ES-I3 (cell line): ENCODE results near the gene C10orf90.
A peak's percentile ranks its signal among the peaks of the same experiment; 100 is the strongest.
"Not testable (repeated sequence)": the region's sequence is repeated elsewhere in the genome, so short reads cannot be mapped to it uniquely, and the experiment has no call there.

Experiments
- H3K36me3 ChIP-seq: 2 replicates; pipeline ENCODE4 v1.6.1; 2013; ENCODE audit warnings: mild to moderate bottlenecking, low read length, control low read depth, moderate library complexity; ENCODE audit not compliant: insufficient read depth
- H3K4me1 ChIP-seq: 2 replicates; pipeline ENCODE4 v1.6.1; 2013; ENCODE audit warnings: mild to moderate bottlenecking, control low read depth, low read length; ENCODE audit not compliant: insufficient read depth
- H3K9ac ChIP-seq: 2 replicates; pipeline ENCODE4 v1.6.1; 2013; ENCODE audit warnings: low read depth, mild to moderate bottlenecking, low read length, moderate library complexity
- H3K9me3 ChIP-seq: 2 replicates; pipeline ENCODE4 v1.6.1; 2013; ENCODE audit warnings: mild to moderate bottlenecking, low read length, moderate library complexity; ENCODE audit not compliant: control insufficient read depth, insufficient read depth

C10orf90 gene

DNA sequence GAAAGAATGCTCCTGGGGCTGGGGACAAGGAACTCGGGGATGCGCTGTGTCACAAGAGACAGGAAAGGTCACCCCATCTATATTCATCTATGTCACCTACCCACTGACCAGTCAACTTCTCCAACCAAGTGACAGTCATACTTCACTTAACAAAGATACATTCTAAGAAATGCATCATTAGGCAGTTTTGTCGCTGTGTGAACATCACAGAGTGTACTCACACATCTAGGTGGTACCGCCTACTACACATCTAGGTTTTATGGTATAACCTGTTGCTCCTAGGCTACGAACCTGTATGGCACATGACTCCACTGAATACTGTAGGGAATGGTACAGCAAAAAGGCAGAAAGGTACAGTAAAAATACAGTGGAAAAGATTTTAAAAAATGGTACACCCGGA lies 278.4 kb downstream of the C10orf90 start:
- Histone ChIP-seq H3K9ac (no peak overlapping the region), H3K4me1 (peaks cover 8% of the 10 kb centered on the region; the same call in 1 of the 2 replicates), H3K9me3 (no peaks in the 10 kb centered on the region), H3K36me3 (no peaks in the 10 kb centered on the region)

DNA sequence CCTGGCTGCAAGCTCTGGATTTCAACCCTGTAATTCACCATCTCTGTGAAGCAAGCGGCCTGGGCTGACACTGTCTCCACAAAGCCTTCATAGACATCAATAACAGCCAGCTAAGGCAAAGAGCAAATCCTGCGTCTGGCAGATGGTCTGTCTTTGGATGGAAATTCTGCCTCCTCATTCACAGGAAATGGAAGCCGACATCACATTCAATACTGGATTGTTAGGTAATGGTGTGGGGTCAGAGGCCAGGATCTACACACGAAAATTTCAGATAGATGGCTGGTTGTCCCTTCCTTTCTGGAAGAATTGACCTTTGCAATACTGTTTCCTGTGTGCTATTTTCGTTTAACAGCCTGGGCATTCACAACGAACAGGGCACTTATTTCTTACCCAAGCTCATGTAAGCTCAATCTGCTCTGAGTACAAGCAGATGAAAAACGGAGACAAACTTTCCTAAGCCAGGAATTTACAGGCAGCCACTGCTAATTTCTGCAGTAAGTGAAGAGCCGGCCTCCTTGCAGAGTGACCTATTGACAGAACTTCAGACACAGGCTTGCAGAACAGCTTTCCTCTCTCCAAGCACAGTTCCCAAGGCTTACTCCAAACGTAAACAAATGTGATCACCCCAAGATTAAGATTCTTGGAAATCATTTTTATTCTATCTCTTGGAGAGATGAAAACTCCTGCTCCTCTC lies 279.2 kb downstream of the C10orf90 start:
- H3K4me1 ChIP-seq: peaks cover 8% of the 10 kb centered on the region; the same call in 1 of the 2 replicates
- no peak overlapping the region for H3K9ac ChIP-seq
- no peaks in the 10 kb centered on the region for H3K9me3 ChIP-seq
- no peaks in the 10 kb centered on the region for H3K36me3 ChIP-seq

DNA sequence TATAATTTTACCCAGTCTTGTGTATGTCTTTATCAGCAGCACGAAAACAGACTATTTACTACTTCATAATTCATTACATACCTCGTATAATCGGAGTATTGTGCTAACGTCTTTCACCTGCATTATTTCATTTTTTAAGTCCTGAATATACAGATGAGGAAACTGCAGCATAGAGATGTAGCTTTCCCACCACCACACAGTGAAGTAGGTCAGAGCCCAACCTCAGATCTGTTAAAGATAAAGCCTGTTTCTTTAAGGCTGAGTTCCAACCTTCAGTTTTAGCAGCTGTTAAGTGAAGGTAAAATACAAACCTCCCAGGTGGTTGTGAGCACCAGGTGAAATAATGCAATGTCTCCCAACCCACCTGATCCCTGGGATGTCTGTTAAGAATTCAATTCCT lies 280.2 kb downstream of the C10orf90 start:
- Histone ChIP-seq H3K4me1 (peaks cover 8% of the 10 kb centered on the region; the same call in 1 of the 2 replicates), H3K9ac (no peak overlapping the region), H3K36me3 (no peaks in the 10 kb centered on the region), H3K9me3 (no peaks in the 10 kb centered on the region)

DNA sequence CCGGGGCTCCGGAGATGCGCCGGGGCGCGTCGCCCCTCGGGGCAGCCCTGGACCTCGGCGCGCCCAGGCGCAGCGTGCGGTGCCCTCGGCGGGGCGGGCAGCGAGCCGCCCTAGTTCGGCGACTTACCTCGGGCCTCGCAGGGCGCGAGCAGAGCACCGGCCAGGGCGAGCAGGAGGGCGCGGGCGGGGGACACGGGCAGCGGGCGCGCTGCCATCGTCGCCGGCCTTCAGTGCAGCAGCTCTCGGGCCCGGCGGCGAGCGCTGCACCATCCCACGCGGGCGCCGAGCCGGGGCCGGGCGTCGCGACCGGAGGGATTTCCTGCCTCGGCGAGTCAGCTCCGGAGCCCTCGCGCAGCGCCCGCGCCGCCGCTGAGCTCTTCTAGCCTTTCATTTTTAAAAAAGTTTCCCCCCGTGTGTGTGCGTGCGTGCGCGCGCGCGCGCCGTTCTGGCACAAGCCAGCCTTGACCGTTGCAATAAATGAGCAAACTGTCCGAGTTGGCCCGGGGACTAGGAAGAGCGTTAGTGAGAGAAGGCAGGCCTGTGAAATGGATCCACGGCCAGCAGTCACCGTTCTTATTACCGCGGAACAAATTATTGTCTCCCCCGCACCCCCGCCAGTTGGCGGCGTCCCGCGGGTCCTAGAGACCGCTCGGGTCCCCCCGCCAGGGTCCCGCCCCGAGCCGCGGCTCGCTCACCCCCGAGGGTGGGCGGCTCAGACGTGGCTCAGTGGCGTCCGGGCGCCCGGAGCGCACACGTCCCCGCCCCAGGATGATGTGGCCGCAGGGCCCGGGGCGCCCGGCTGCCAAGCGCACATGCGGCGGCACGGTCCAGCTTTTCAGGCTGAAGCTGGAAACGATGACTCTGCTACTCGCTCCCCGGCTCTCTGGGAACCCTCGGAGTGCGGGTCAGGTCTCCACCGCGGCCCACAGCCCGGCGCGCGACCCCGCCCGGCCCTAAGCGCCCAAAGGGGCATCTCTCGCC lies 282.3 kb downstream of the C10orf90 start, which contains the start of gene ADAM12:
Gene ADAM12, minus strand, starts transcription at position 547 of the 981 bp plus-strand sequence. Its CDS starts 332 bp downstream, at position 215.
- Histone ChIP-seq H3K9ac (peak within 1 kb of the TSS; percentile 82), H3K9me3 (no peaks in the 10 kb centered on the region), H3K4me1 (peaks cover 8% of the 10 kb centered on the region; the same call in 1 of the 2 replicates), H3K36me3 (no peaks in the 10 kb centered on the region)

DNA sequence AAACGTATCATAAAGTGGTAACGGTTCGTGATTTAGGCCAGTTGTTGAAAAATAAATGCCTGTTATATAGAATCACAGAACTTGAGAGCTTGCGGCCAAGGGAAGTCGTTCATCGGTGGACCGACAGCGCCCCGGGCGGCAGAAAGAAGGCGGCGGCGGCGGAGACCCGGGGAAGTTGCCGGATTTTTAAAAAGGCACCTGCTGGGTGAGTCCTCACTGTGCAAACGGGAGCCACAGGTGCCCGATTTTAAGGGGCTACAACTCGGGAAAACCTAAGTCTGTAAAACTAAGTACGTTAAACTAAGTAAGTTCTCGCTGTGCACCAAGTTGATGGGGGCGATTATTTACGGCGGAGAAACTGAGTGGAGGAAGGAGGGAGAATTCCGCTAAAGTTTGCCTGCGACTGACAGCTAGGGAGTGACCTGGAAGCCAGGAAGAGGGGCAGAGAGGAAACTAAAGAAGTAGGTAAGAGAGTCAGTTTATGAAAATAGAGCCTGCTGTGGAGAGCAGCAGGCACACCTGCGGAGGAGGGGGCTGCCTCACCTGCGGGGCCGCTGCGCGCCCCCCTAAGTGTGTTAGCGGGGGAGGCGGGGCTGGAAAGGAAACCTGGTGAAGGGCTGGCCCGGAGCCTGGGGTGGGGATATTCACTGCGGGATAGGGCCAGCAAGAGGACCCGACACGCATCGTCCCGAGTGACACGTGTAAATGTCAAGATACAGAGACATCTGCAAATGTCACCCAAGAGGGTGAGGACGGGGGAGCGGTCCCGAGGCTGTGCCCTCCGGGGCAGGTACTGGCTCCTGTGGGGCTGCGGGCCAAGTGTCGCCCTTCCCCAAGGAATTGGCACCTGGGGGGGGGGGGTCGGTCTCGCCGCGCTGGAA lies 283.2 kb downstream of the C10orf90 start:
- peaks cover 8% of the 10 kb centered on the region; the same call in 1 of the 2 replicates for H3K4me1 ChIP-seq
- no peaks in the 10 kb centered on the region for H3K36me3 ChIP-seq
- H3K9me3 ChIP-seq: no peaks in the 10 kb centered on the region
- H3K9ac ChIP-seq: peak overlapping the region; percentile 82; the same call in 1 of the 2 replicates

DNA sequence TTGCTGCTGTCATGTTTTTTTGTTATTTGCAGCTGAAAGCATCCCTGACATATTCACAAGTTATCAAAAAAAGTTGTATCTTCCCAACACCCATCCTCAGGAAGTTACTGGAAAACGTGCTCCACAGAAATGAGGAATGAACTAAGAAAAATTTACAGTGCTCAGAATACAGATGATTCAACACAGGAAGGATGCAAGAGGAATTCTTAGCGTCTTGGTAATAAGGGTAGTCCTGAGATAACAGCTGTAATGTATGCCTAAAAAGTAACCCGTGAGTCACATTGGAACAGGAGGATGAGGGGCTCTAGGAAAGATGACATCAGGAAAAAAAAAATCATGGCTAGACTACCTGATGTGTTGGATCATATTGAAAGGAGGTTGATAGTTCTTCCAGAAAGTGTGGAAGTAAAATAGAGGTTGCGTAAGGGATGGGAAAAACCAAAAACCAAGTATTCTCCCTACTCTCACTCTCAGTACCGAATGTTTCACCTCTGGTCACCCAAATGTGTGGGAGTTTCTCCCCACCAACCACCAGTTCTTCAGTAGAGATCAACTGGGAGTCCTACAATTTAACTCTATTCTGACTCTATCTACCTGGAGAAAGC lies 286.1 kb downstream of the C10orf90 start:
- Histone ChIP-seq H3K9me3 (no peaks in the 10 kb centered on the region), H3K9ac (no peak overlapping the region), H3K4me1 (no peaks in the 10 kb centered on the region)

DNA sequence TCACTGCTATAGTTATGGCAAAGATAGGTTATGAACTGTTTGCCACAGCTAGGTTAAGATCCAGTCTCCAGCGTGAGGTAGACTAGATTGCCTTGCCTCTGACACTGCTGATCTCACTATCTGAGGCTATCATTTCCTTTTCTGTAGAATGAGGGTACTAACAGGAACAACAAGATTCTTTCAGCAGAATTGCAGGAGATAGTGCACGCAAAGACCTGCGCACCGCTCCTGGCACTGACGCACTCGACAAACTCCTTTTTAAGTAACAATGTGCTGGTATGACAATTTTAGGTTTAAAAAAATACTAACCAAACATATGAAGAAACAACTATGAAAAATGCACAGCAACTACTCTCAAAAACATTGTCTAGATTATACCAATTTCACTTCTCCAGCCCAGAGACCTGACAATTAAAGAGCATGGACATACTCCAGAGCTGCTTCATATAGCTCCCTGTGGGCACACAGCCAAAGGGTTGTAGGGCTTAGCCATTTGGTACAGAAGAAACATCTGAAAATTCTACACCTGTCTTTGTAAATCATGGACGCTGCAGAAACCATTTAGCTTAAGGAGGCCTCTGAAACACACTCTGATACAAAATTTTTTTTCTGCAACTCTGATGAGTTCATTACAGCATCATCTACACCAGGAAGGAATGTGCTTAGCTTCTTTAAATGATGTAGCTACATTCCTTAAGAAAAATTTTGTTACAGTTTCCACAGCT lies 290.0 kb downstream of the C10orf90 start:
- no peaks in the 10 kb centered on the region for H3K36me3 ChIP-seq
- no peaks in the 10 kb centered on the region for H3K4me1 ChIP-seq
- no peak overlapping the region for H3K9ac ChIP-seq
- peaks cover 3% of the 10 kb centered on the region; the same call in 1 of the 2 replicates for H3K9me3 ChIP-seq

More for the DNA sequence above, 286.1 kb downstream of the C10orf90 start:
- H3K36me3 ChIP-seq: no peaks in the 10 kb centered on the region

DNA sequence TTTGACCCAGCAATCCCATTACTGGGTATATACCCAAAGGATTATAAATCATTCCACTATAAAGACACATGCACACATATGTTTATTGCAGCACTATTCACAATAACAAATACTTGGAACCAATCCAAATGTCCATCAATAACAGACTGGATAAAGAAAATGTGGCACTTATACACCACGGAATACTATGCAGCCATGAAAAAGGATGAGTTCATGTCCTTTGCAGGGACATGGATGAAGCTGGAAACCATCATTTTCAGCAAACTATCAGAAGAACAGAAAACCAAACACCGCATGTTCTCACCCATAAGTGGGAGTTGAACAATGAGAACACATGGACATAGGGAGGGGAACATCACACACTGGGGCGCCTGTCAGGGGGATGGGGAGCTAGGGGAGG lies 291.3 kb downstream of the C10orf90 start:
- H3K36me3 ChIP-seq, H3K9ac ChIP-seq, H3K9me3 ChIP-seq, H3K4me1 ChIP-seq: not testable (repeated sequence)

DNA sequence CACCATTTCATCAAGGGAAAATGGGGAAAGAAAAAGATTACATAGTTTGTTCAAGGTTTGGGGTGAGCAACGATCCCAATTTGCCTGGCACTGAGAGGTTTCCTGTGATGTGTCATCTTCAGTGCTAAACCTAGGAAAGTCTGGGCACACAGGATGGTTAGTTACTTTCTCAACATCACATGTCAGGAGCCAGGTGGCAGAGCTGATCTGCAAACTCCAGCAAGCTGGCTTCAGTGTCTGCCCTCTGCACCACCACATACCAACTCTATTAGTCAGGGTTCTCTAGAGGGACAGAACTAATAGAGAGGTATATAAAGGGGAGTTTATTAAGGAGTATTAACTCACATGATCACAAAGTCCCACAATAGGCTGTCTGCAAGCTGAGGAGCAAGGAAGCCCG lies 293.5 kb downstream of the C10orf90 start:
- no peaks in the 10 kb centered on the region for H3K4me1 ChIP-seq
- H3K9me3 ChIP-seq: peaks cover 9% of the 10 kb centered on the region
- H3K9ac ChIP-seq: no peak overlapping the region
- no peaks in the 10 kb centered on the region for H3K36me3 ChIP-seq

DNA sequence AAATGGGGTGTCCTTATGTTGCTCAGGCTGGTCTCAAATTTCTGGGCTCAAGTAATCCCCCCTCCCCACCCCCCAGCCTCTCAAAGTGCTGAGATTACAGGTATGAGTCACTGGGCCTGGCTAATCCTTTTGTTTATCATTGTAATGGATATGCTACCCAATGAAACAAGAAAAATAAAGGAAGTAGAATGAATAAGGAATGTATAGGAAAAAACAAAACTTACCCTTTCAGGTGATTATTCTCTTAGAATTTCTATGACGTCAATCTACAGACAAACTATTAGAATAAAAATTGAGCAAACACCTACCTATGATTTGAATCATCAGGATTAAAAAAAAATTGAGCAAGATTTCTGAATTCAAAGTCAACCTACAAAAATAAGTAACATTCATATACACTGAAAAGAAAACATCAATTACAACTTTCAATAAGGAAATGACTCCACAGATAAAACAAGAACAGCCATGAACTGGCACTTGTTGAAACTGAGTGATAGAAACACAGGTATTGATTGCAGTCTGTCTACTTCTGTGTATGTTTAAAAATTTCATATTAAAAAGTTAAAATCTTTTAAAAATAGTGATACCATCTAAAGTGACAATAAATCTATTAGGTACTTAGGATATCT lies 294.5 kb downstream of the C10orf90 start:
- no peak overlapping the region for H3K9ac ChIP-seq
- H3K4me1 ChIP-seq: no peaks in the 10 kb centered on the region
- no peaks in the 10 kb centered on the region for H3K36me3 ChIP-seq
- peaks cover 9% of the 10 kb centered on the region for H3K9me3 ChIP-seq

DNA sequence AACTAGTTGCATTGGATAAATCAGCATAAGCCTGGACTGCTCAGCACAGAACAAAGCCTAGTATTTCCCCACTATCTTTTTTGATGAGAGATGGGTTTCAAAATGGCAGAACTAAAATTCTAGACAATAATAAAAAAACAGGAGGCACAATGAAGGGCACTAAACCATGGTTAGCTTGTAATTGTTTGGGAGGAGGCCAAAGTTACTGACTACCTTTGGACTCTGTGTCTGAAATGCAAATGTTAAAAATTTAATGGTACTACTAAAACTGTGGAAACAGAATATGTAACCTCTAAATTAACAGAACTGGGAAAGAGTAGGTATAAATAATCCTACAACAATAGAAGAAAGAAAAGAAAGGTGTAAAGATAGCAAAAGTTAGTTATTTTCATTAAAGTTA lies 295.2 kb downstream of the C10orf90 start:
- no peaks in the 10 kb centered on the region for H3K36me3 ChIP-seq
- no peaks in the 10 kb centered on the region for H3K4me1 ChIP-seq
- H3K9me3 ChIP-seq: peaks cover 9% of the 10 kb centered on the region
- H3K9ac ChIP-seq: no peak overlapping the region
